H9 (cell line): Measurements from ENCODE around the gene OR2Z1. TPM values are rescaled to one million over a fixed set of nuclear protein-coding genes. Genes with fewer than 3 reads are reported as not detected.
"Not testable (repeated sequence)": the region's sequence is repeated elsewhere in the genome, so short reads cannot be mapped to it uniquely, and the experiment has no call there.

Source experiments
- DNase-seq: peaks from one replicate; pipeline ENCODE4 v3.0.0-alpha.2; 2017
- H2AFZ ChIP-seq: one replicate; pipeline ENCODE4 v1.6.1; 2013; ENCODE audit warnings: mild to moderate bottlenecking, low read length, control low read depth, moderate library complexity
- H2AK5ac ChIP-seq: 2 replicates; pipeline ENCODE4 v1.6.1; 2013; ENCODE audit warnings: low read length, control low read depth, mixed read lengths; ENCODE audit not compliant: insufficient read length
- H2BK120ac ChIP-seq: one replicate; pipeline ENCODE4 v1.6.1; 2013; ENCODE audit warnings: low read depth, mild to moderate bottlenecking, low read length, control low read depth, inconsistent platforms; ENCODE audit not compliant: poor library complexity, severe bottlenecking
- H2BK12ac ChIP-seq: 2 replicates; pipeline ENCODE4 v1.6.1; 2013; ENCODE audit warnings: low read length, control low read depth, mixed read lengths, low read depth; ENCODE audit not compliant: insufficient read length
- H2BK15ac ChIP-seq: 2 replicates; pipeline ENCODE4 v1.6.1; 2013; ENCODE audit warnings: low read depth, low read length, control low read depth
- H2BK20ac ChIP-seq: one replicate; pipeline ENCODE4 v1.6.1; 2013; ENCODE audit warnings: low read depth, mild to moderate bottlenecking, low read length, control low read depth, inconsistent platforms; ENCODE audit not compliant: poor library complexity, severe bottlenecking
- H2BK5ac ChIP-seq: 2 replicates; pipeline ENCODE4 v1.6.1; 2013; ENCODE audit warnings: low read length, control low read depth, mixed read lengths; ENCODE audit not compliant: insufficient read length
- H3K14ac ChIP-seq: 2 replicates; pipeline ENCODE4 v1.6.1; 2013; ENCODE audit warnings: low read length, control low read depth; ENCODE audit not compliant: insufficient read depth
- H3K18ac ChIP-seq: 2 replicates; pipeline ENCODE4 v1.6.1; 2013; ENCODE audit warnings: low read depth, mild to moderate bottlenecking, mixed read lengths, low read length, control low read depth; ENCODE audit not compliant: insufficient read length
- H3K23ac ChIP-seq: 2 replicates; pipeline ENCODE4 v1.6.1; 2013; ENCODE audit warnings: low read length, control low read depth, mixed read lengths, low read depth; ENCODE audit not compliant: insufficient read length
- H3K23me2 ChIP-seq: 2 replicates; pipeline ENCODE4 v1.6.1; 2013; ENCODE audit warnings: low read depth, mild to moderate bottlenecking, mixed read lengths, low read length, control low read depth; ENCODE audit not compliant: insufficient read length, poor library complexity, severe bottlenecking
- H3K27ac ChIP-seq: 2 replicates; pipeline ENCODE4 v1.5.1; 2013; ENCODE audit warnings: low read length, control low read depth, mixed read lengths, low read depth; ENCODE audit not compliant: insufficient read length
- H3K27me3 ChIP-seq: 2 replicates; pipeline ENCODE4 v1.6.1; 2013; ENCODE audit warnings: low read length, control low read depth, inconsistent platforms; ENCODE audit not compliant: insufficient read depth
- H3K4ac ChIP-seq: 2 replicates; pipeline ENCODE4 v1.6.1; 2013; ENCODE audit warnings: low read depth, mild to moderate bottlenecking, control low read depth, inconsistent platforms, low read length, moderate library complexity
- H3K4me1 ChIP-seq: 2 replicates; pipeline ENCODE4 v1.6.1; 2013; ENCODE audit warnings: low read length, control low read depth, inconsistent platforms; ENCODE audit not compliant: insufficient read depth
- H3K4me2 ChIP-seq: 2 replicates; pipeline ENCODE4 v1.6.1; 2013; ENCODE audit warnings: low read length, control low read depth, mixed read lengths; ENCODE audit not compliant: insufficient read length, insufficient read depth
- H3K56ac ChIP-seq: 2 replicates; pipeline ENCODE4 v1.6.1; 2013; ENCODE audit warnings: low read depth, mild to moderate bottlenecking, mixed read lengths, low read length, control low read depth; ENCODE audit not compliant: insufficient read length
- H3K79me1 ChIP-seq: 2 replicates; pipeline ENCODE4 v1.6.1; 2013; ENCODE audit warnings: low read depth, mild to moderate bottlenecking, moderate library complexity, low read length, control low read depth, inconsistent platforms; ENCODE audit not compliant: insufficient read depth, poor library complexity, severe bottlenecking
- H3K79me2 ChIP-seq: 2 replicates; pipeline ENCODE4 v1.6.1; 2013; ENCODE audit warnings: low read length, control low read depth, inconsistent platforms; ENCODE audit not compliant: insufficient read depth
- H3K9ac ChIP-seq: 2 replicates; pipeline ENCODE4 v1.6.1; 2013; ENCODE audit warnings: low read length, control low read depth, mixed read lengths; ENCODE audit not compliant: insufficient read length; ENCODE audit errors: extremely low read depth
- H3K9me3 ChIP-seq: one replicate; pipeline ENCODE4 v1.6.1; 2013; ENCODE audit warnings: low read depth, low read length, inconsistent platforms; ENCODE audit not compliant: control insufficient read depth
- H3T11ph ChIP-seq: one replicate; pipeline ENCODE4 v1.6.1; 2013; ENCODE audit warnings: mild to moderate bottlenecking, low read length, control low read depth, inconsistent platforms
- H4K20me1 ChIP-seq: one replicate; pipeline ENCODE4 v1.6.1; 2013; ENCODE audit not compliant: control insufficient read depth, insufficient read length, insufficient read depth
- H4K5ac ChIP-seq: 2 replicates; pipeline ENCODE4 v1.6.1; 2013; ENCODE audit warnings: low read depth, mild to moderate bottlenecking, mixed read lengths, low read length, control low read depth; ENCODE audit not compliant: insufficient read length
- H4K8ac ChIP-seq: replicated peaks from 2 replicates; pipeline ENCODE4 v1.6.1; 2013; ENCODE audit warnings: low read length, control low read depth, mixed read lengths, low read depth; ENCODE audit not compliant: insufficient read length
- H4K91ac ChIP-seq: 2 replicates; pipeline ENCODE4 v1.6.1; 2013; ENCODE audit warnings: low read depth, mild to moderate bottlenecking, moderate library complexity, mixed read lengths, low read length, control low read depth; ENCODE audit not compliant: insufficient read length
- H3K27ac Mint-ChIP-seq, 3 experiments: 2 replicates in 2 of 3; 3 replicates in 1 of 3; pipeline ENCODE4 v1.8.0; 2020 to 2021; ENCODE audit warnings: mixed read lengths in 3 of 3, mild to moderate bottlenecking in 1 of 3, moderate library complexity in 1 of 3
- H3K27me3 Mint-ChIP-seq: 2 replicates; pipeline ENCODE4 v1.8.0; 2021; ENCODE audit warnings: low read depth, mild to moderate bottlenecking, moderate library complexity, mixed read lengths
- H3K36me3 Mint-ChIP-seq, 3 experiments: 2 replicates in 2 of 3; 3 replicates in 1 of 3; pipeline ENCODE4 v1.8.0; 2020 to 2021; ENCODE audit warnings: low read depth in 3 of 3, mixed read lengths in 3 of 3; ENCODE audit not compliant: insufficient read depth in 1 of 3
- H3K4me1 Mint-ChIP-seq, 2 experiments: 2 replicates each; pipeline ENCODE4 v1.8.0; 2020; ENCODE audit warnings: mixed read lengths in 2 of 2
- H3K4me3 Mint-ChIP-seq, 2 experiments: 2 replicates in 1 of 2; 3 replicates in 1 of 2; pipeline ENCODE4 v1.8.0; 2020 to 2021; ENCODE audit warnings: mild to moderate bottlenecking in 2 of 2, mixed read lengths in 2 of 2, moderate library complexity in 1 of 2
- H3K9me3 Mint-ChIP-seq, 2 experiments: 2 replicates in 1 of 2; 3 replicates in 1 of 2; pipeline ENCODE4 v1.8.0; 2020; ENCODE audit warnings: mild to moderate bottlenecking in 2 of 2, mixed read lengths in 2 of 2, moderate library complexity in 1 of 2
- CTCF ChIP-seq: fragments of 200-600 bp; sonication (generic); conservative IDR thresholded peaks from 3 replicates; pipeline ENCODE4 v1.8.0; 2021; ENCODE audit warnings: antibody characterized with exemption, mild to moderate bottlenecking
- WGBS: extraction: QIAGEN DNeasy Blood & Tissue Kit; methylation state at CpG from one replicate; pipeline ENCODE4 v1.1.7; 2013; ENCODE audit warnings: missing lambda C conversion rate, low lambda C conversion rate, mixed read lengths; ENCODE audit not compliant: insufficient read length; ENCODE audit errors: extremely low coverage; 5-methylcytosine and 5-hydroxymethylcytosine counted together
- total RNA-seq: library from RNA; stranded (reverse); gene quantifications from 2 replicates; pipeline ENCODE4 v1.2.1, GENCODE V29; 2021

The OR2Z1 gene
- total RNA-seq, 1 experiment from 2014 or later, result not detected

GRCh38 chr19:8738377-8738776 lies 16.9 kb downstream of the OR2Z1 start:
- H2BK120ac ChIP-seq, result no peak overlapping the region
- no peak overlapping the region for H3K4ac ChIP-seq
- no peak overlapping the region for H2BK12ac ChIP-seq
- TF ChIP-seq CTCF, result no peak
- H2BK20ac ChIP-seq, result no peak overlapping the region
- no peak overlapping the region for H4K5ac ChIP-seq
- H3K4me3 Mint-ChIP-seq, result no peak overlapping the region
- peaks cover 6% of the 10 kb centered on the region for H3K27me3 Mint-ChIP-seq
- H3K36me3 Mint-ChIP-seq, result peaks cover 3 to 9% (median 9%) of the 10 kb centered on the region in 3 experiments; a peak in 4 of 7 replicates
- no peak overlapping the region for H3K56ac ChIP-seq
- no peak overlapping the region for H4K91ac ChIP-seq
- H3K79me2 ChIP-seq, result no peaks in the 10 kb centered on the region
- no peak overlapping the region for H2AK5ac ChIP-seq
- no peak for DNase-seq
- H4K20me1 ChIP-seq, result no peaks in the 10 kb centered on the region
- H3K4me2 ChIP-seq, result no peak overlapping the region
- H4K8ac ChIP-seq, result no peak overlapping the region
- no peaks in the 10 kb centered on the region for H3K79me1 ChIP-seq
- no CpG with 5 or more reads among the region's 8 CpGs for WGBS
- H3K23ac ChIP-seq, result no peak overlapping the region
- no peaks in the 10 kb centered on the region for H3K27me3 ChIP-seq
- H3K9me3 Mint-ChIP-seq, result peaks cover 57 to 66% of the 10 kb centered on the region in 2 experiments
- H3K14ac ChIP-seq, result no peak overlapping the region
- no peak overlapping the region for H3K18ac ChIP-seq
- H2AFZ ChIP-seq, result no peak overlapping the region
- no peak overlapping the region for H2BK5ac ChIP-seq
- H3K27ac Mint-ChIP-seq, result no peak overlapping the region
- no peaks in the 10 kb centered on the region for H3K4me1 Mint-ChIP-seq
- H2BK15ac ChIP-seq, result no peak overlapping the region
- no peaks in the 10 kb centered on the region for H3K4me1 ChIP-seq
- peaks cover 47% of the 10 kb centered on the region for H3K9me3 ChIP-seq
- H3K27ac ChIP-seq, result no peak overlapping the region
- no peak overlapping the region for H3T11ph ChIP-seq
- H3K23me2 ChIP-seq, result no peaks in the 10 kb centered on the region
- no peak overlapping the region for H3K9ac ChIP-seq

DNA sequence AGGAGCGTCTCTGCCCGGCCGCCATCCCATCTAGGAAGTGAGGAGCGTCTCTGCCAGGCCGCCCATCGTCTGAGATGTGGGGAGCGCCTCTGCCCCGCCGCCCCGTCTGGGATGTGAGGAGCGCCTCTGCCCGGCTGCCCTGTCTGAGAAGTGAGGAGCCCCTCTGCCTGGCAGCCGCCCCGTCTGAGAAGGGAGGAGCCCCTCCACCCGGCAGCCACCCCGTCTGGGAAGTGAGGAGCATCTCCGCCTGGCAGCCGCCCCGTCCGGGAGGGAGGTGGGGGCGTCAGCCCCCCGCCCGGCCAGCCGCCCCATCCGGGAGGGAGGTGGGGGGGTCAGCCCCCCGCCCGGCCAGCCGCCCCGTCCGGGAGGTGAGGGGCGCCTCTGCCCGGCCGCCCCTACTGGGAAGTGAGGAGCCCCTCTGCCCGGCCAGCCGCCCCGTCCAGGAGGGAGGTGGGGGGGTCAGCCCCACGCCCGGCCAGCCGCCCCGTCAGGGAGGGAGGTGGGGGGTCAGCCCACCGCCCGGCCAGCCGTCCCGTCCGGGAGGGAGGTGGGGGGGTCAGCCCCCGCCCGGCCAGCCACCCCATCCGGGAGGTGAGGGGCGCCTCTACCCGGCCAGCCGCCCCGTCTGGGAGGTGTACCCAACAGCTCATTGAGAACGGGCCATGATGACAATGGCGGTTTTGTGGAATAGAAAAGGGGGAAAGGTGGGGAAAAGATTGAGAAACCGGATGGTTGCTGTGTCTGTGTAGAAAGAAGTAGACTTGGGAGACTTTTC lies 18.0 kb downstream of the OR2Z1 start:
- not testable (repeated sequence) for H3K4me3 Mint-ChIP-seq, H3K23ac ChIP-seq, H3K4me1 Mint-ChIP-seq, H2BK15ac ChIP-seq, H3K23me2 ChIP-seq, H3K18ac ChIP-seq, H3K27ac Mint-ChIP-seq, H4K5ac ChIP-seq, H3K4me2 ChIP-seq, H3K79me2 ChIP-seq, H3K9ac ChIP-seq, H2BK20ac ChIP-seq, H3K79me1 ChIP-seq, H3K56ac ChIP-seq, H2BK5ac ChIP-seq, H4K8ac ChIP-seq, H3K14ac ChIP-seq, H3K4me1 ChIP-seq, H3K27me3 ChIP-seq, H2AFZ ChIP-seq, H2BK120ac ChIP-seq, H4K20me1 ChIP-seq, H3K27ac ChIP-seq, H3K36me3 Mint-ChIP-seq, H4K91ac ChIP-seq, H3K4ac ChIP-seq, DNase-seq, H3T11ph ChIP-seq, H3K27me3 Mint-ChIP-seq, H2AK5ac ChIP-seq, H2BK12ac ChIP-seq
- peaks cover 51 to 56% of the 10 kb centered on the region in 2 experiments for H3K9me3 Mint-ChIP-seq
- no CpG with 5 or more reads among the region's 55 CpGs for WGBS
- peaks cover 37% of the 10 kb centered on the region for H3K9me3 ChIP-seq
